Muscle layer of duodenum (tissue), 2 donors: ENCODE data around the gene GOLGA6C.
"Not testable (repeated sequence)": the region's sequence is repeated elsewhere in the genome, so short reads cannot be mapped to it uniquely, and the experiment has no call there.

ENCODE experiments used
- H3K27ac ChIP-seq: one replicate; pipeline ENCODE4 v1.7.0; 2013; ENCODE audit warnings: mild to moderate bottlenecking, low read length
- H3K27me3 ChIP-seq: one replicate; pipeline ENCODE4 v1.7.0; 2013; ENCODE audit warnings: low read depth, mild to moderate bottlenecking, control low read depth, low read length
- H3K36me3 ChIP-seq, 2 donors: one replicate each; pipeline ENCODE4 v1.7.0; 2013; ENCODE audit warnings: low read length in 2 of 2, control low read depth in 1 of 2, mild to moderate bottlenecking in 1 of 2; ENCODE audit not compliant: insufficient read depth in 2 of 2, control insufficient read depth in 1 of 2
- H3K4me1 ChIP-seq, 2 donors: one replicate each; pipeline ENCODE4 v1.7.0; 2013; ENCODE audit warnings: low read length in 2 of 2, mild to moderate bottlenecking in 2 of 2, control low read depth in 1 of 2, moderate library complexity in 1 of 2; ENCODE audit not compliant: insufficient read depth in 2 of 2, control insufficient read depth in 1 of 2
- H3K4me3 ChIP-seq, 2 donors: one replicate each; pipeline ENCODE4 v1.7.0; 2013; ENCODE audit warnings: low read length in 2 of 2, low read depth in 1 of 2, mild to moderate bottlenecking in 1 of 2
- H3K9me3 ChIP-seq, 2 donors: one replicate each; pipeline ENCODE4 v1.7.0; 2013; ENCODE audit warnings: low read length in 2 of 2, control low read depth in 1 of 2, mild to moderate bottlenecking in 1 of 2; ENCODE audit not compliant: control insufficient read depth in 1 of 2
- donor health status: healthy.

The GOLGA6C gene, protein sequence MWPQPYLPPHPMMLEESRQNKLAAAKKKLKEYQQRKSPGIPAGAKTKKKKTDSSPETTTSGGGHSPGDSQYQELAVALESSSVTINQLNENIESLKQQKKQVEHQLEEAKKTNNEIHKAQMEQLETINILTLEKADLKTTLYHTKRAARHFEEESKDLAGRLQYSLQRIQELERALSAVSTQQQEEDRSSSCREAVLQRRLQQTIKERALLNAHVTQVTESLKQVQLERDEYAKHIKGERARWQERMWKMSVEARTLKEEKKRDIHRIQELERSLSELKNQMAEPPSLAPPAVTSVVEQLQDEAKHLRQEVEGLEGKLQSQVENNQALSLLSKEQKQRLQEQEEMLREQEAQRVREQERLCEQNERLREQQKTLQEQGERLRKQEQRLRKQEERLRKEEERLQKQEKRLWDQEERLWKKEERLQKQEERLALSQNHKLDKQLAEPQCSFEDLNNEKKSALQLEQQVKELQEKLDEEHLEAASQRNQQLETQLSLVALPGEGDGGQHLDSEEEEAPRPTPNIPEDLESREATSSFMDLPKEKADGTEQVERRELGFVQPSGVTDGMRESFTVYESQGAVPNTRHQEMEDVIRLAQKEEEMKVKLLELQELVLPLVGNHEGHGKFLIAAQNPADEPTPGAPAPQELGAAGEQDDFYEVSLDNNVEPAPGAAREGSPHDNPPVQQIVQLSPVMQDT

DNA sequence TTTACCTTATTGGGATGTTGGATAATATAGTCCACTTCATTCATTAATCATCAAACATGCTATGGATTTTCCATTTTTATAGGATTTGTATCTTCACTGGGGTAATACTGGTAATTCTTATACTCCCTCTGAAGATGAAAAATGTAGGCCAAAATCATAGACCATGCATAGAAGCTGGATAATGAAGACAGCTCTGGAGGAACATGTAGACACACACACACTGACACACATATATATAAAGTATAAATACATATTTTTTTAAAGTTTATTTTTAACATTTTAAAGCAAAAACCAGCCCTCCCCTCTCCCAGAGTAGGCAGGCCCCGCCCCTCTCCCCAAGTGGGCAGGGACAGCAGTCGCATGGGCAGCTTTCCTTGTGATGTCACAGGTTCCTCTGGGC is at the start of gene GOLGA6C:
TSS of gene GOLGA6C (plus strand) at position 301 of the 400 bp plus-strand sequence. CDS start 265 bp downstream, outside the sequence.
- not testable (repeated sequence) for H3K27me3 ChIP-seq, H3K4me3 ChIP-seq, H3K9me3 ChIP-seq, H3K4me1 ChIP-seq, H3K27ac ChIP-seq, H3K36me3 ChIP-seq

DNA sequence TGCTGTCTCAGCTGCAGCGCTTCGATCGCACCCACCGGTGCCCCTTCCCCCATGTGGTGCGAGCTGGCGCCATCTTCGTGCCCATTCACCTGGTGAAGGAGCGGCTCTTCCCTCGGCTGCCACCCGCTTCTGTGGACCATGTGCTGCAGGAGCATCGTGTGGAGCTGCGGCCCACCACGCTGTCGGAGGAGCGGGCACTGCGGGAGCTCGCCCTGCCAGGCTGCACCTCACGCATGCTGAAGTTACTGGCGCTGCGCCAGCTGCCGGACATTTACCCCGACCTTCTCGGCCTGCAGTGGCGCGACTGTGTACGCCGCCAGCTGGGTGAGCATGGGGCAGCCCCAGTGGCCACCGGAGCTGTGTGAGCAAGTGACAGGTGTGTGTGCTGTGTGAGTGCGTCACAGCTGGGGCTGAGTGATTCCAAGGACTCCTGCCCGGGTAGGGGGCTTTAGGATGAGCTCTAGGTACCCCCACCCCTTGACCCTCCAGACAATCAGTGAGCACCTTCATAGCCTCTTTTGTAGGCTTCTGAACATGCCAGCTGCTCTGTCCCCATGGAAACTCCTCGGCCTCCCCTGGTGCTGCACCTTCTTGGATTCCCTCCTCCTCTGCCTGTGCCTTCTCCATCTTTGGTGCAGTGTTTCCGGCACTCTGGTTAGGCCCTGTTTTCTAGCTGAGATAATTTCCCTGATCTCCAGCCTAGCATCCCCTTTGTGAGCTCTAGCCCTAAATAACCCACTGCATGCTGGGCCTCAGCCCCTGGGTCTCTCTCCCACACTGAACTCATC is 49.4 kb upstream of the GOLGA6C start:
- Histone ChIP-seq H3K4me3 (no peak overlapping the region), H3K27me3 (no peaks in the 10 kb centered on the region), H3K27ac (no peak overlapping the region), H3K9me3 (no peaks in the 10 kb centered on the region), H3K36me3 (peaks cover 62 to 65% of the 10 kb centered on the region in 2 donors), H3K4me1 (peaks cover 11 to 14% of the 10 kb centered on the region in 2 donors)

DNA sequence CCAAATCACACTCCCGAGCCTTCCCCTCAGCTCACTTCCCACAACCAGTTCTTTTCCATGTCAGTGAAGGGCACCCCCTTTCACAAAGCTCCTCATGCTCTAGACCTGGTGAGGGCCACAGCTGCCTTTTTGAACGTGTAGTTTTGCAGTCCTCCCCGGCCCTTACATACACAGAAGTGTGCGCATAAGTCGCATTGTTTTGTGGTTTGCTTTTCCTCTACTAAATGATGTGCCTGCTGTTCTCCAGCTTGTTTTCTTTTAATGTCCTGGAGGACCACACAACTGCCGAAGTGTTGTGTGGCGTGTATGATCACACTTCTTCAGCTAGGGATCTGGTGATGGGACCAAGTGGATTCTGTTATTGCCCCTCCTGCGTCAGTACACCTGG is 48.9 kb upstream of the GOLGA6C start:
- Histone ChIP-seq H3K9me3 (no peaks in the 10 kb centered on the region), H3K27ac (no peak overlapping the region), H3K27me3 (no peaks in the 10 kb centered on the region), H3K4me1 (peaks cover 5 to 8% of the 10 kb centered on the region in 2 donors), H3K36me3 (peaks cover 62 to 68% of the 10 kb centered on the region in 2 donors), H3K4me3 (no peak overlapping the region)

DNA sequence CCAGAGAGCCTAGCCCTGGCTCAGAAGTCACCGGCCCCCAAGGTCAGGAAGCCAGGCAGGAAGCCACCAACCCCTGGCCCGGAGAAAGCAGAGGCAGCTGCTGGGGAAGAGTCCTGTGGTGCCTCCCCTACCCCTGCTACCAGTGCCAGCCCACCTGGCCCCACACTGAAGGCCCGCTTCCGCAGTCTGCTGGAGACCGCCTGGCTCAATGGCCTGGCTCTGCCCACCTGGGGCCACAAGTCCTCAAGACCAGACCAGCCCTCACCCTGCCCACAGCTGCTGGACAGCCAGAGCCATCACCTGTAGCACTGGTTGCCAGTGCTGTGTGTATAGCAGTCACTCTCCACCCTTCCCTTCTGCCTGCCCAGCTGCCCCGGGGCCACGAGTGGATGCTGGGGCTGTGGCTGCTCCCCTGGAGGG is 47.3 kb upstream of the GOLGA6C start:
- no peaks in the 10 kb centered on the region for H3K27me3 ChIP-seq
- no peak overlapping the region for H3K4me3 ChIP-seq
- H3K4me1 ChIP-seq = no peaks in the 10 kb centered on the region
- peaks cover 62 to 69% of the 10 kb centered on the region in 2 donors for H3K36me3 ChIP-seq
- H3K27ac ChIP-seq = no peak overlapping the region
- no peaks in the 10 kb centered on the region for H3K9me3 ChIP-seq

DNA sequence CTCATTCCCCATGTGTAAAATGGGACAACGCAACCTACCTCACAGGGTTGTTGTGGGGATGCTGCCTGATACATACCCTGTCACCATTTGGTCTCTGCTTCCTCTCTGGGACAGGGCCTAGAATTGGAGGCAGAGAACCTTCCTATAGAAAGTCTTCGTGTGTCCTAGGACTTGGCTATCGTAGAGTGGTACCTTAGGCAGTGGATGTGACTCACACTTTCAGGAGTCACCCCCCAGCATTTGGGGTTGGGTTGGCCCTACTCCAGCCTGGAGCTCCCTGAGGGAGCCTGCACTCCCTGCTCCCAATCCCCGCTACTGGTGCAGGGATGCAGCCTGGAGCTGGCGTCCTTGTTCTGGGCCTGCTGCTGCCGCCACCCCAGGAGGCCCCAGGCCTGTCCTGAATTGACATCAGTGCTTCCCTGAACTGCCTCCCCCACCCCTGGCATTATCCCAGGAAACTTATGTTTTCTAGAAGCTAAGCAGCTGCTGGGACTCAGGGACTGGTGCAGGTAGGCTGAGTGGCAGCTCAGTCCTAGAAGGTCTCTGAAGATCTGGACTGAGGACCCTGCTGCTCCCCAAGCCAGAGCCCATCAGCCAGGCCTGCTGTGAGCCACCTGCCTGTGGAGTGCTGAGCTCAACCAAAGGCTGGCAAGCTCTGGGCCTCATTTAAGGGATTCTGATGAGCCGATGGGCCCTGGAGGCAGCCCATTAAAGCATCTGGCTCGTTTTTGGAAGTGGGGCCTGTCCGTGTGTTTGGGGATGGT is 46.5 kb upstream of the GOLGA6C start:
- Histone ChIP-seq H3K27ac (no peak overlapping the region), H3K27me3 (no peaks in the 10 kb centered on the region), H3K4me1 (no peaks in the 10 kb centered on the region), H3K9me3 (no peaks in the 10 kb centered on the region), H3K36me3 (peaks cover 55 to 62% of the 10 kb centered on the region in 2 donors), H3K4me3 (no peak overlapping the region)

DNA sequence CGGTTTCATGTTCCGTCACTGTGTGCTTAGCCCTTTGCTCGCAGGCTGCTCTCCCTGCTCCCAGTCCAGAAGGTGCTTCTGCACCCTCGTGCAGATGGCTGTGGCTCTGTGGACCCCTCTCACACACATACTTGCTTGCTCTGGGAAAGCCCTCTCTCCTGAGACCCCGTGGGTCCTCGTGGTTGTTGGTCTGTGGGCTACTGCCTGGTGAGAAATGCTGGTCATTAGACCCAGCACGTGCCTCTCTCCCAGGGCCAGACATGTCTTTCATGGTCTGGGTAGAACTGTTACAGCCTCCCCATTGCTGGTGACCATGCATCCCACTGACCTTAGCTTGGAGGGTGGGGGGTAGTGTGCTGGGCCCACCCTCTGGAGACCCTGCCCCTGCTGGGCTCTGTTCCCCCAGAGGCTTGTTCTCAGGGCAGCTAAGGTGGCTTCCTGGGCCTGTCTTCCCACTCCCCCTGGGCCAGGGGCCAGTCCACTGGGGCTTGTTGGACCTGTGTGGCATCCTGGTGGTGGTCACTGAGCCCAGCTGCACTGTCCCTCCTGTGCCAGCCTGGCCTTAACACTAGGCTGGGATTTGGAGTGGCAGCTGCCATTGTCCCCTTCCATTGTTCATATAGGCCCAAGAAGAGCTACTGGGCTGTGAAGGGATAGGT is 45.8 kb upstream of the GOLGA6C start:
- peaks cover 50 to 56% of the 10 kb centered on the region in 2 donors for H3K36me3 ChIP-seq
- no peak overlapping the region for H3K27ac ChIP-seq
- no peaks in the 10 kb centered on the region for H3K27me3 ChIP-seq
- H3K4me1 ChIP-seq = no peaks in the 10 kb centered on the region
- H3K9me3 ChIP-seq = no peaks in the 10 kb centered on the region
- H3K4me3 ChIP-seq = no peak overlapping the region

DNA sequence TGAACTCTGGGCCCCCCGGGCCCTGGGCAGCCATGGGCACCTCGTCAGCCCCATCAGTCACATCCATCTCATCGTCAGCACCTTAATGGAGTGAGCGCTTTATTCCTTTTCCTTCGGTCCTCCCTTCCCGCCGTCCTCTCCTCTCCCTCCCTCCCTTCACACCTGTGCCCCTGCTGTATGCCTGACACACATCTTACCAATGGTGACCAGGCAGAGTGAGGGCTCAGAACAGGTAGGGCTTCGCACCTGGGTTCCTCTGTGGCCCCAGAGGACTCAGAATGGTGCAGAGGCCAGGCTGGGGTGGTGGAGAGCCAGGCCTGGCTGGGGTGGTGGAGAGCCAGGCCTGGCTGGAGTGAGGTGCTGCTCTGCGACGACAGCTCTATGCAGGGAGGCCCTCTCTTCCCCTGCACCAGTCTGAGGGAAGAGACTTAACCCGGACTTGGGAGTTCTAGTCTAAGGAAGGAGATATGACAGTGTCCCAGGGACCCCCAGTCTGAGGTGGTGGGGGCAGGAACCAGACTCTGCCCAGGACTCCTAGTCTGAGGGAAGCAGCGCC is 44.8 kb upstream of the GOLGA6C start:
- no peaks in the 10 kb centered on the region for H3K4me1 ChIP-seq
- H3K36me3 ChIP-seq = peaks cover 41 to 46% of the 10 kb centered on the region in 2 donors
- no peak overlapping the region for H3K27ac ChIP-seq
- H3K27me3 ChIP-seq = no peaks in the 10 kb centered on the region
- no peak overlapping the region for H3K4me3 ChIP-seq
- no peaks in the 10 kb centered on the region for H3K9me3 ChIP-seq

DNA sequence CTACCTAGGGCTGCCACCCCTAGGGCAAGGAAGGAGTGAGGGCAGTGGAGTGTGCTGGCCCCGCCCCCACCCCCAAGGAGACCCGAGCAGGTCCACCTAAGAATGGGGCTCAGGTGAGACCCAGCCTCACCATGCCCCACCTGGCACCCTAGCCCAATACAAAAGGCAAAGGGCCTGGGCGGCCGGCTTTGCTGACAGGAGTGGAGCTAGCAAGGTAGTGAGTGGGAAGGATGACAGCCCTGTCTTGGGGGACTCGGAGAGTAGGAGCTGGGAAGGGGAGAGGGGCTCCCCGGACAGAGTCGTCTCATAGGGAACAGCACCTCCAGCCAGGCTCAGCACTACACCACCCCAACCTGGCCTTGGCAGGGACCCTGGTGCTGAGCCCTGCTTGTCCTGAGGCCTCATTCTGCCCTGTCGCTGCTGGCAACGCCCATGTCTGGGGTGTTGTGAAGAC is 44.3 kb upstream of the GOLGA6C start:
- no peaks in the 10 kb centered on the region for H3K4me1 ChIP-seq
- H3K9me3 ChIP-seq = no peaks in the 10 kb centered on the region
- H3K27me3 ChIP-seq = no peaks in the 10 kb centered on the region
- peaks cover 36 to 41% of the 10 kb centered on the region in 2 donors for H3K36me3 ChIP-seq
- no peak overlapping the region for H3K27ac ChIP-seq
- H3K4me3 ChIP-seq = no peak overlapping the region

DNA sequence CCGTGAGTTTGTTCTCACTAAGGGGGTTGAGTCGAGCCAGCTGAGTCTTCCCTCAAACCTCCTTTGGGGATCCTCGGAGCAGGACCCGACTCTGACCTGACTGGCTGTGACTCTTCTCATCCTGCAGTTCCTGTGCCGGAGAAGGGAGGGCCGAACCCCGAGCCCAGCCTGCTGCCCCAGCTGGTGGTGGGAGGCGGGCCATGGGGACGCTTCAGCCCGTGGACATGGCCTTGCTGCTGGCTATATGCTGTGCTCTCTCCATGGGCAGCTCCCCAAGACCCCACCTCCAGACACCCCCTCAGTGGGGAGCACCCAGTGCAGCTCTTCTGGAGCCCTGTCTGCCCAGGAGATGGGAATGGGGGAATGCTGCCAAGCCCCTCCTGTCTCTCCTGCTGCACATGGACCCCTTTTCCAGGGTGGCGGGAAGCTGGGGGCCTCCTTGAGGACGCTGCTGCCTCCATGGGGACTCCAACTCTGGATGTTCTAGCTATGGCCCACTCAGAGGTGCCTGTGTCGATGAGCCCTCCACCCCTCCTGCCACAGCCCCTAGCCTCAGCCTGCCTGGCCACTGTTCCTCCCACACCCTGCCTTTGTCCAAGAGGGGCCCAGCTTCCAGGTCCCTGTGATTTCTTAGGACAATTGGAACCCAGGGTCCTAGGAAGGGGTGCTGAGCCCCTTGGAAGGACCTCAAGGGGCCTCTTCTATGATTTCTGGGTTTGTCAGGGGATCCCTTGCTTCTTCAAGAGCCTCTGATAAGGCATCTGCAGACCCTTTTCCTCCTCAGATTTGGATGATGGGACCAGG is 43.6 kb upstream of the GOLGA6C start:
- Histone ChIP-seq H3K4me3 (no peak overlapping the region), H3K36me3 (peaks cover 29 to 40% of the 10 kb centered on the region in 2 donors), H3K27ac (no peak overlapping the region), H3K4me1 (no peaks in the 10 kb centered on the region), H3K27me3 (no peaks in the 10 kb centered on the region), H3K9me3 (no peaks in the 10 kb centered on the region)
